Measurements from ENCODE around the gene ZNF581.

Gene ZNF581, protein sequence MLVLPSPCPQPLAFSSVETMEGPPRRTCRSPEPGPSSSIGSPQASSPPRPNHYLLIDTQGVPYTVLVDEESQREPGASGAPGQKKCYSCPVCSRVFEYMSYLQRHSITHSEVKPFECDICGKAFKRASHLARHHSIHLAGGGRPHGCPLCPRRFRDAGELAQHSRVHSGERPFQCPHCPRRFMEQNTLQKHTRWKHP

GRCh38 chr19:55643003-55643886 lies at the start of gene ZNF581:
Gene ZNF581 (plus strand): TSS chr19:55643649. CDS start chr19:55644572, 923 bp downstream.
- peak; percentile 57 to 75 (median 68) for DNase-seq

GRCh38 chr19:55594996-55595545 lies 48.4 kb upstream of the ZNF581 start:
- no peak for DNase-seq

- no peak for DNase-seq
Observed at GRCh38 chr19:55596304-55596703, 47.1 kb upstream of the ZNF581 start.

DNA sequence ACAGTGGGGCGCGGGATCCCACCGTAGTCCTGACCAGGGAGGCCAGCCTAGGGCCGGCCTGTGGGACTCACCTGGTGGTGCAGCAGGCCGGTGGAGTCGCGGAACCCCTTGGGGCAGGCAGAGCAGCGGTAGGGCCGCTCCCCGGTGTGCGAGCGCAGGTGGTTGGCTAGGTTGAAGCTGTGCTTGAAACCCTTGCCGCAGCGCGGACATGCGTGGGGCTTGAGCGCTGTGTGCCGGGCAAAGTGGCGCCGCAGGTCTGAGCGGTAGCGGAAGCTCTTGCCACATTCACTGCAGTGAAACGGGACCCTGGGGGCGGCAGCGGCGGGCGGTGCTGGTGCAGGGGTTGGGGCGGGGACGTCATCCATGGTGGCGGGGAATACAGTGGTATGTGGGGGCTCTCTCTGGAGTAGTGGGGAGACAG lies 45.9 kb upstream of the ZNF581 start:
- no peak for DNase-seq

- DNase-seq = no peak
Observed at GRCh38 chr19:55598034-55598433, 45.4 kb upstream of the ZNF581 start.

- DNase-seq = peak; percentile 82 to 85 (median 84)
Observed at GRCh38 chr19:55598719-55599467, 44.6 kb upstream of the ZNF581 start.

DNA sequence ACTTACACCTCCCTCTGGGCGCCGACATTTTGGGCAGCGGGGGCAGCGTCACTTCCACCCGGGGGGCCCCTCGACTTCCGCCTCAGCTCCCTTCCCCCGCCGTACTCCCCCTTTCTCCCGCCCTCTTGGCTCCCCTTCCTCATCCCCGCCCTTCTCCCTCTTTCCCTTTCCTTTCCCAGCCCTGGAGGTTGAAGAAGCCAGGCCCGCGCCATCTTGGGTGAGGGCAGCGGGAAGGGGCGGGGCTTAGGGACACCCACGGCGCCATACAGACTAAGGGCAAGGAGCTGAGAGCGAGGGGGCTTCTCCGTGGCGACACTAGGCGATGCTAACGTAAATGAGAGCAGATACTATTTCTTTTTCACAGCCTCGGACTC lies 44.0 kb upstream of the ZNF581 start, which contains the start of gene FIZ1:
TSS of gene FIZ1 (minus strand) at position 50 of the 374 bp plus-strand sequence. CDS start 1,652 bp downstream, outside the sequence.
- DNase-seq = peak; percentile 84 to 94 (median 90)

DNA sequence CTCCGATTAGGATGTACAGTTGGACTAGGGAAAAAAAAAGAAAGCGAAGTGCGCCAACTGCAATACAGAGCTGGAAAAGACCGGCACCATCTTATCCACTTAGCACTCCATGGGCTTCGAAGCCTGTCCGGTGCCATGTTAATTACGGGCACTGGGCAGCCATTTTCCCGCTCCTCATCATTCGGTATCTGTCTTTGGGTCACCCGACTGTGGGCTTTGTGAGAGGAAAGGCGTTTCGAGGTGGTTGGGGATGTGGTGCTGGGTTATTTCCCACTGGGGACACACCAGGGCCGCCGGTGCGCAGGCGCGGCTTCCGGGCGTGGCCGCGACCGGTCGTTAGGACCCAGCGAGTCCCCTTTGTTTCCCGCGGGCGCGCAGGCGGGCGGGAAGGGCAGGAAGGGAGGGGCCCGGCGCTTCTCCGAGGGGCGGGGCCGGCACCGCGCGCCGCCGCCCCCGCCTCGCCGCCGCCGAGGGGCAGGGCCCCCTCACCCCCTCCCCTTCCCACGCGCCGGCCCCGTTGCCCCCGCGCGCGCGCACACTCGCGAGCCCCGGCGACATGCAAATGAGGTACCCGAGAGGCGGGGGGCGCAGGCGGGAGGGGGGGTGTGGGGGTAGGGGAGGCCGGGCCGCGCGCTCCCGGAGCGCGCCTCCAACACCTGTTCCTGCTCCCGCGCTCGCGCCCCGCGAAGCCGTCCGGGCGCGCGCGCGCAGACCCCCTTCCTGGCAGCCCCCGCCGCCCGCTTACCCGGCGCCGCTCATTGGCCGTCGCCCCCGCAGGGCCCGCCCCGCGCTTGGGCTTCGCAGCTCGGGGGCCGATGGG lies 43.4 kb upstream of the ZNF581 start, which contains the start of gene ZNF524:
TSS of gene ZNF524 (plus strand) at position 447 of the 820 bp plus-strand sequence. CDS start 1,825 bp downstream, outside the sequence.
- DNase-seq = peak; percentile 61 to 84 (median 72)

GRCh38 chr19:55600662-55601028 lies 42.8 kb upstream of the ZNF581 start:
- no peak for DNase-seq

- no peak for DNase-seq
Observed at GRCh38 chr19:55601084-55601483, 42.4 kb upstream of the ZNF581 start.

DNA sequence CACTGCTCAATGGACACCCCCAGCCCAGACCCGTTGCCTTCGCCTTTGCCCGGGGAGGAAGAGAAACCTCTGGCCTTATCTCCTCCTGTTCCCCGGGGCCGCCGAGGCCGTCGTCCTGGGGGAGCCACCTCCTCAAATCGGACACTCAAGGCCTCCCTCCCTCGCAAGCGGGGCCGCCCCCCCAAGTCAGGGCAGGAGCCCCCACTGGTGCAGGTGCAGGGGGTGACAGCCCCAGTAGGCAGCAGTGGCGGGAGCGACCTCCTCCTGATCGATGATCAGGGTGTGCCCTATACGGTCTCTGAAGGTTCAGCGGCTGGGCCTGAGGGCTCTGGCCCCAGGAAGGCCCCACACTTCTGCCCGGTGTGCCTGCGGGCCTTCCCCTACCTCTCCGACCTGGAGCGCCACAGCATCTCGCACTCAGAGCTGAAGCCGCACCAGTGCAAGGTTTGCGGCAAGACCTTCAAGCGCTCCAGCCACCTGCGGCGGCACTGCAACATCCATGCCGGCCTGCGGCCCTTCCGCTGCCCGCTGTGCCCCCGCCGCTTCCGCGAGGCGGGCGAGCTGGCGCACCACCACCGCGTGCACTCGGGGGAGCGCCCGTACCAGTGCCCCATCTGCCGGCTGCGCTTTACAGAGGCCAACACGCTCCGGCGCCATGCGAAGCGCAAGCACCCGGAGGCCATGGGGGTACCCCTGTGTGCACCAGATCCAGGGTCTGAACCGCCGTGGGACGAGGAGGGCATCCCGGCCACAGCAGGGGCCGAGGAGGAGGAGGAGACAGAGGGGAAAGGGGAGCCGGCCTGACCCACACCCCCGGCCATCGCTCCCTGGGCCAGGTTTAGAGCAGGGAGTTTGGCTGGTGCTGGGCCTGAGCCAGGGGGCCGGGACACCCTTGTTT lies 41.1 kb upstream of the ZNF581 start:
- DNase-seq = no peak

DNA sequence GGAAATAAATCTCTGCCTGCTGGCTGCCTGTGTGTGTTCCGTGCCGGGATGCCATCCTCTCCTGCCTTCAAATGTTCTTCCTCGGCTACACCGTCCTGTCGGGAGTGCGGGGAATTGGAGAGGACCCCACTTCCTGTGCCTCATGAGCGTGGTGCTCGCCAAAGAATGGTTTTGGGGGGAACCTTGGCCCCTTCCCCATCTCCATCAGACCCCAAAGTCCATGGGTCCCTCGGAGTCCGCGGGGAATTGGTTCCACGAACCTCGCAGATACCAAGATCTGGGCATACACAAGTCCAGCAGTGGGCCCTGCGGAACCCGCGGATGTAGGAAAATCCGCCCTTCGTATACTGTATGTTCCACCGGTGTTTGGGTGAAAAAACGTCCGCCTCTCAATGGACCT lies 40.3 kb upstream of the ZNF581 start:
- DNase-seq = no peak

DNA sequence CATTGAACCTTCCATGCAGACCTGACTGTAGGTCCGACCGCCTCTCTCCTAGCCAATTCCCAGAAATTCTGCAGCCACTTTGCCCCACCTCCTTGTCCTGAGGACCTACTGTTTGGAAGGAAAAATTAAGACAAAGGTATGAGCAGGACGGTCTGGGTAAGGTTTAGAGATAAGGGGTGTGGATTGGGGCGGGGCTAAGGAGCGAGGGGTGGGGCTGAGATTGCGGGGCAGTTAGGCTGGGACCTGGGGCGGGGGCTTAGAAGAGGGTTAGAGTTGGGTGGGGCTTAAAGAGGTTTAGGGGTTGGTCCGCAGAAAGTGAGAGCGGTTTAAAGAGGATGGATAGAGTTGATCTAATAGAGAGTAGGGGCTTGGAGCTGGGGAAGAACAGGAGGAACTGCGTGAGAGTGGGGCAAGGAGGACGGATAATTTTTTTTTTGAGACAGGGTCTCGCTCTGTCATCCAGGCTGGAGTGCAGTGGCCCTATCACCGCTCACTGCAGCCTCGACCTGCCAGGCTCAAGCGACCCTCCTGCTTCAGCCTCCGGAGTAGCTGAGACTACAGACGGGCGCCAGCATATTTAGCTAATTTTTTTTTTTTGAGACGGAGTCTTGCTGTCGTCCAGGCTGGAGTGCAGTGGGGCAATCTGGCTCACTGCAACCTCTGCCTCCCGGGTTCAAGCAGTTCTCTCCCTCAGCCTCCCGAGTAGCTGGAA lies 39.7 kb upstream of the ZNF581 start:
- DNase-seq = no peak

GRCh38 chr19:55605207-55605636 lies 38.2 kb upstream of the ZNF581 start:
- DNase-seq = peak; percentile 94 to 98 (median 96)

- DNase-seq = peak in 2 of 4 experiments; percentile 42 to 57
Observed at GRCh38 chr19:55605637-55606470, 37.6 kb upstream of the ZNF581 start, which contains the start of gene ZNF865. Gene ZNF865 (plus strand): TSS chr19:55605647. CDS start chr19:55613619, 7,972 bp downstream.

DNA sequence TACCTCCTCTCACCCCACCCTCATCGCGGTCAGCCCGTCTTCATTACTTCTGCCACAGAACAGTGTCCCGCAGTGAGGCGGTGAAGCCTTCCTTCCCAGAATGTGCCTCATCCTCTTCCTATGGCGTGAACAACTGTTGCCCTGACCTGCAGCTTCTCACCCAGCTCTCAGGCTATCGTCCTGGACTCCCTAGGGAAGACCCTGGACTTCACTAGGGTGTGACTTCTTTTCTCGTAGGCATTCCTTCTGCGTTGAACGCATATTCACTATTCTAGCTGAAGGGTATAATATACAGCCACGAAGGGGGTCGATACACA lies 37.0 kb upstream of the ZNF581 start:
- DNase-seq = no peak

GRCh38 chr19:55606817-55607216 lies 36.6 kb upstream of the ZNF581 start:
- no peak for DNase-seq

DNA sequence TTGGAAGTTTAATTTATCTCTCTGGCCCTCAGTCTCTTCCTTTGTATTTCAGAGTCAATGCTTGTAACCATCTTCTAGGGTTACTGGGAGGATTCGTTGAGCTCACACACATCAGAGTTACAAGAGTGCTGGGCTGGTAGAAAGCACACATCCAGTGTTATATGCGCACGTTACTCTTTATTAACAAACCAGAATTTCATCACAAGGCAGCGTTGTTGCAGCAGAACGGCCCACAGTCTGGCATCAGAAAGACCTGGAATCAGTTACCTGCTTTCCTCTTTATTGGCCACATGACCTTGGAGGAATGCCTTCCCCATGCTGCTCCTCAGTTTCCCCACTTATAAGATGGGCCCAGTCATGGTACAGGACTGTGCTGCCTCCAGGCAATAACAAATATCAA lies 34.1 kb upstream of the ZNF581 start:
- no peak for DNase-seq

DNA sequence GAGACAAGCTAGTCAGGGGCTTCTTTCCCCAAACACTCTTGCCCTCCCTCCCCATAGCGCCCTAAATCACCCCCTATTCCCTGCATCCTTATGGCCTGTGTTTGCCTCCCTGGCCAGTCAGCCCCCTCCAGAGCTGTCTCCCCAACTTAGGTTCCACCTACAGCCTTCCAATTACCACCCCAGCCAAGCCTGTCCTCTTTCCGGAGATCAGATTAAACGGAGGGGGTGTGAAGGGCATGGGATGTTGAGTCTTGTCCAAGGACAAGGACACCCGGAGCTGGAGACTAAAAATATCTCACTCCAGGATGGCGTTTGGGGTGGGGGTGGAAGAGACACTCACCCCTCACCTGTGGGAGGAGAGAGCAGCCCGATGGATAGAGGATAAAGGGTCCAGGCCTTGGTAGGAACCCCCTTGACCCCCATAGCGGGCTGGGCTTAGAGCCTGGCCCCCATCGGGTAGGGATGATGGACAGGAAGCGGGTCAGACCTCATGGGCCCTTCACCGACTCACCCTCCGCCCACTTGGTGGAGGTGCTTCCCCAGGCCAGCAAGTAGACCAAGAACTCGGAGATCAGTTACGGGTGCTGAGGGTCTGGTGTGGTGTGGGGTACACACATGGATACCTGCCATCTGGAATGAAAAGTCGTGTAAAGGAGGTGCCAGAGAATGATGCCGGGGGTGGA lies 32.0 kb upstream of the ZNF581 start:
- no peak for DNase-seq
